KBM-7 (cell line): Measurements from ENCODE around the gene EMC1.
A peak's percentile ranks its signal among the peaks of the same experiment; 100 is the strongest.
"Not testable (repeated sequence)": the region's sequence is repeated elsewhere in the genome, so short reads cannot be mapped to it uniquely, and the experiment has no call there.

ENCODE experiments used
- DNase-seq: peaks from one replicate; pipeline ENCODE4 v3.0.0-alpha.2; 2015
- in situ Hi-C: fragments of 300-500 bp; cut with MboI; formaldehyde crosslinking; loops from 2 replicates; pipeline ENCODE4 v1.14.3; 2020; ENCODE audit warnings: low sequenced_read_pairs, low pct_unique_long_range_greater_than_20kb, mixed read lengths

EMC1 gene

DNA sequence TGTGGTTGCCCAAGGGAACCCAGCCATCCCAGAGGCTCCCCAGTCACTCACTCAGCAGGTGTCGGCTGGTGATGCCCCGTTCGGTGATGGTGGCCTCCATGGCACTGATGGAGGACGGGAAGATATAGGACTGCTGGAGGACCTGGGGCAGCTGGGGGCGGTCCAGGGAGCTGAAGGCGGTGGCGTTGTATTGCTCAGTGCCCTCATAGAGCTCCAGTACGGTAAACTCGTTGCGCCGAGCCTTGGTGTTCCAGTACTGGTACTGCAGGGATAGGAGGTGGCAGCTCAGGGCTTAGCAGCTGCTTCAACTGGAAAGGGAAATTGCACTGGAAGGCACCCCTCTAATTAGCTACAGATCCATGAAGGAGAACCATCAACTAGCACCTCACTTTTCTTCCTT lies 28.8 kb downstream of the EMC1 start:
- in situ Hi-C loops = no loop called here
- no peak for DNase-seq

- in situ Hi-C loops = no loop called here
- DNase-seq = no peak
Observed at GRCh38 chr1:19220991-19221390, 30.3 kb downstream of the EMC1 start.

DNA sequence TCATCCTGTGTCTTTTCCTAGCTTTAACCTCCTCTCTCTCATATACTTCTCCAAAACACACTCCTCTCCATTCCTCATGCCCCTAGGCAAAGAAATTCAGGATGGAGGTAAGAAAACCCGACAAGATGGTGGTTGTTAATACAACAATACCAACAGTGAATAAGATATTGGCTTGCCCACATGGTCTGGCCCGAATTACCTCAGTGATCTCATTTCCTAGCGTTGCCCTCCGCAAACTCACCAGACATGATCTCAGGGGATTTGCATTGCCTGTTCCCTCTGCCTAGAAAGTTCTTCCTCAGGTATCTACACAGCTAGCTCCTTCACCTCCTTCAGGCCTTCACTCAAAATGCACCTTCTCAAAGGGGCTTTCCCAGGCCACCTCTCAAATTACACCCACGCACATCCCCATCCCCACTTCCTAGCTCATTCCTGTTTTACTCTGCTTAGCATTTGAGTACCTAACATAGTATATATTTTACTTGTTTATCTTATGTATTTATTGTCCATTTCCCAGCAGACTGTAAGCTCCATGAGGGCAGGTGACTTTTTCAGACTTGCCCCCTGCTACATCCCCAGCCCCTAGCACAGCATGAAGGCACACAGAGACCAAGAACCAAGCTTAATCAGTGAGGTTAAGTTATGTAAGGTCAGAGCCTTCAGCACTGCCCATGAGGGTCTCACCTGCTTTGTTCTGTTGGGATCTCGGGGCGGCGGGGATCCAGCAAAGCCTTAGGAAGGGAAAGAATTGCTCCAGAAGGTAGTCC lies 31.1 kb downstream of the EMC1 start:
- DNase-seq = no peak
- in situ Hi-C loops = no loop called here

GRCh38 chr1:19219451-19219850 lies 31.9 kb downstream of the EMC1 start:
- in situ Hi-C loops = no loop called here
- no peak for DNase-seq

DNA sequence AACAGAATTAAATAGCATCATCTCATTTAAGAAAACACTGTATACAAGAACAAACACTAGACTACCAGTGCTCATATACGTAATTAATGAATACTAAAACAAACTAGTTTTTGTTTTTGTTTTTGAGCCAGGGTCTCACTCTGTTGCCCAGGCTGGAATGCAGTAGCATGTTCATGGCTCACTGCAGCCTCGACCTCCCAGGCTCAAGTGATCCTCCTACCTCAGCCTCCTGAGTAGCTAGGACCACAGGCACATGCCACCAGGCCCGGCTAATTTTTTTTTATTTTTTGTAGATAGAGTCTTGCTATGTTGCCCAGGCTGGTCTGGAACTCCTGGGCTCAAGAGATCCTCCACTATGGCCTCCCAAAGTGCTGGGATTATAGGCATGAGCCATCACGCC lies 34.7 kb downstream of the EMC1 start:
- in situ Hi-C loops, DNase-seq: not testable (repeated sequence)

- in situ Hi-C loops = no loop called here
- no peak for DNase-seq
Observed at GRCh38 chr1:19213580-19213979, 37.7 kb downstream of the EMC1 start.

DNA sequence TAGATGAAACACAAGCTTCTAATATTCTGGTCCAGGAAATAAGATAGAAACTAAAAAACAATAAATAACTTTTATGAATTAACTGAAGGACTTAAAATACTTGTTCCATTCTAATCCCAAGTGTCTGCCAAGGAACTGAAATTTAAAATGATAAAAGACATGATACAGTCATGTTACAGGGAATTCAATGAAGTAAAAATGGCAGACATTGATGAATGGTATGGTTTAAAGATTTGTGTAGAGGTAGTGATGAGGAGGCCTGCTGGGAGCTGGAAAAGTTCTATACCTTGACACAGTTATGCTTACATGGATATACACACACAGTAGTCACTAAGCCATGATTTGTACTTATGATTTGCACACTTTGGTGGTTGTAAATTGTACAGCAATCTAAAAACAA lies 39.2 kb downstream of the EMC1 start:
- in situ Hi-C loops = no loop called here
- DNase-seq = no peak

DNA sequence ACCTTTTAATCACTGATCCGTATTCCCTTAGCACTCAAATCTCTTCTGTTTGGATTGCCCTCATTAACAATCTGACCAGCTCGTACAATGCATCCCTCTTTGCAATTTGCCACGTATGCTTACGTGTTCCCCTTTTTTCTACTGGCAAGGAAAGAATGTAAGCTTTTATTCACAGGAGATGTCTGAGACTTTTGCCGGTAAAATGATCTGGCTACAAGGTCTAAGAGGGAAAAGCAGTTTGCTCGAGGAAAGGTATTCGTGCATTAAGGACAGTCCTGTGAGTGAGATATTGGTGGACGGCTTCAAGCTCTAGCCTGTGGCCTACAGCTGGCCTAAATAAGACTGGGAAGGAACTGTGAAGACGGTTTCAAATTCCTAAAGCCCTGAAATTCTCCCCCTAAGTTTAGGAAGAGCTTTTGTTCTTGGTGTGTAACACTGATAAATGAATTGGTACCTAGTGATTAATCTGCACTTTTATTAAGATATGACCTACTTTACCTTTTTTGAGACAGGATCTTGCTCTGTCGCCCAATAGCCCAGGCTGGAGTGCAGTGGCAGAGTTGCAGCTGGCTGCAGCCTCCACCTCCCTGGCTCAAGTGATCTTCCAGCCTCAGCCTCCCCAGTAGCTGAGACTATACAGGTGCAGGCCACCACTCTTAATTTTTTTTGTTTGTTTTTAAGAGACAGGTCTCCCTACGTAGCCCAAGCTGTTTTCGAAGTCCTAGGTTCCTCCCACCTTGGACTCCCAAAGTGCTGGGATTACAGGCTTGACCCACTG lies 40.4 kb downstream of the EMC1 start:
- in situ Hi-C loops = no loop called here

GRCh38 chr1:19209990-19210771 lies 41.1 kb downstream of the EMC1 start, which contains the start of gene UBR4:
Gene UBR4, minus strand, starts transcription at chr1:19210266. Its CDS starts 18 bp downstream, at chr1:19210248.
- DNase-seq = peak; percentile 97
- in situ Hi-C loops = no loop called here

More for the DNA sequence above, 40.4 kb downstream of the EMC1 start:
- peak; percentile 63 for DNase-seq

- DNase-seq = no peak
- in situ Hi-C loops = no loop called here
Observed at GRCh38 chr1:19209439-19209989, 41.8 kb downstream of the EMC1 start.

- no peak for DNase-seq
- in situ Hi-C loops = no loop called here
Observed at GRCh38 chr1:19208710-19209438, 42.5 kb downstream of the EMC1 start.

GRCh38 chr1:19206947-19207346 lies 44.4 kb downstream of the EMC1 start:
- DNase-seq = peak; percentile 64
- in situ Hi-C loops = no loop called here

DNA sequence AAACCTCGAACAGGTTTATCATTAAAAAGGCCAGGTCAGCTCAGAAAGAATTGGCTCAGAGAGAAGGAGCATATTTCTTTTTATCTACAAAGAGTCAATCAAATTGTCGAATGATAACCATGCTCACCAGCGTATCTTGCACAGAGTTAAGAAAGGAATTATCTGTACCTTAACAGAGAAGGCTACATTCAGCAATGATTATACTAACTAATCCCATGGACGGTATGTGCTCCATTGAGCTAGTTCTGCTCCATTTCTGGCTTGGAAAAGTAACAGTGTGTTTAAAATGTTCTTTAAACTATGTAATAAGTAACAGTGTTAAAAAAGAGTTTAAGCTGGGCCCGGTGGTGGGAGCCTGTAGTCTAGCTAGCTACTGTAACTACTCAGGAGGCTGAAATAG lies 45.5 kb downstream of the EMC1 start:
- no peak for DNase-seq
- in situ Hi-C loops = no loop called here

DNA sequence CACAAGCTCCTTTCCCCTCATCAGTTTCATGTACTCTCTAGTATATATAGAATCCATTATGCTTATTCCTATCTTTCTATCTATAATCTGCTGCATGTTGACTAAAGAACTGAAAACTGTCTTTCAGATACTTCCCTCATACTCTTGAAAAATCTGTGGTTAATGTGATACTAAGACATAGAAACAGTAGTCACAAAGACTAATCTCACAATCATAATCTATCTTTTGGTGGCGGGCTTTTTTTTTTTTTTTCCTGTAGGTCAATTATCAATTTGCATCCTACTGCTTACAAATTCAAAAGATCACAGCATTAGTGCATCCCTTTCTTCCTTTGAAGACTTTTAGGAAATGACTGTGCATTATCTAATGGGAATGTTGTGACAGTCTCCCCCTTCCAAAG lies 45.9 kb downstream of the EMC1 start:
- no peak for DNase-seq
- in situ Hi-C loops = no loop called here

- in situ Hi-C loops = no loop called here
- DNase-seq = peak; percentile 20
Observed at GRCh38 chr1:19204446-19205266, 46.7 kb downstream of the EMC1 start.

DNA sequence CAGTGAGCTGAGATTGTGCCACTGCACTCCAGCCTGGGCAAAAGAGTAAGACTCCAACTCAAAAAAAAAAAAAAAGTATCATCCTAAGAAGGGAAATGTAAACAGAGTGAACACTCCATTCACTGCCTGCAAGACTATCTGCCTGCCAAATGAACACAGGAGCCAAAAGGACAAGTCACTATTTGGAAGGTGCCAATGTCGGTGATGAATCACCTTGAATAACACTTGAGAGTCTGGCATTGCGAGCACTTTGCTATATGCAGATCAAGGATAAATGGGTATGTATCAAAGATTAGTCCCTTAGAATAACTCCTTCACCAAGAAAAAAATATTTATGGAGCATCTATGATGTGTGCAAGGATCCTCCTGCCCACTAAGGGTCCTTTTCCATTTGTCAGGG lies 47.9 kb downstream of the EMC1 start:
- in situ Hi-C loops = no loop called here
- DNase-seq = no peak

GRCh38 chr1:19202396-19202795 lies 48.9 kb downstream of the EMC1 start:
- DNase-seq = no peak
- in situ Hi-C loops = no loop called here

- no peak for DNase-seq
- in situ Hi-C loops = no loop called here
Observed at GRCh38 chr1:19199969-19200604, 51.2 kb downstream of the EMC1 start.
